GM12878 (cell line): ENCODE data around the gene VSTM2B. TPM values are rescaled to one million over a fixed set of nuclear protein-coding genes. Genes with fewer than 3 reads are reported as not detected.

Experiments
- ATAC-seq: fragments of 200-7000 bp; cut with Tn5 transposase; 3 replicates; pipeline ENCODE4 v1.9.1; 2020; ENCODE audit warnings: mild to moderate bottlenecking, moderate library complexity
- BruUV-seq: library from RNA; stranded (reverse); fragments of 400-500 nt; replicated peaks from 2 replicates; lab custom pipeline; 2021; lab: Mats Ljungman, UMichigan
- CTCF ChIA-PET: fragments of 300-600 bp; sonication (Branson Sonifier 250); formaldehyde crosslinking; extraction: SDS; loops from one replicate; lab custom pipeline; 2021; ENCODE audit warnings: inconsistent platforms; lab: Yijun Ruan, JAX
- POLR2A ChIA-PET: fragments of 350-600 bp; formaldehyde crosslinking; extraction: SDS; loops from one replicate; lab custom pipeline; 2021; ENCODE audit warnings: inconsistent platforms; lab: Charles Lee
- RAD21 ChIA-PET: fragments of 300-600 bp; sonication (Branson Sonifier 250); formaldehyde crosslinking; loops from one replicate; lab custom pipeline; 2023; ENCODE audit warnings: antibody characterized with exemption; ENCODE audit not compliant: unreplicated experiment; lab: Charles Lee
- SMC1A ChIA-PET: fragments of 300-600 bp; sonication (Branson Sonifier 250); formaldehyde crosslinking; loops from one replicate; lab custom pipeline; 2023; ENCODE audit not compliant: unreplicated experiment, uncharacterized antibody; lab: Charles Lee
- DNase-seq: peaks from one replicate; pipeline ENCODE4 v3.0.0-alpha.2; 2011; ENCODE audit warnings: low read depth, low spot score
- FAIRE-seq: peaks from 3 replicates; lab custom pipeline; 2011; peaks lifted over from hg19 to GRCh38; lab: Jason Lieb, UNC
- H2AFZ ChIP-seq: 2 replicates; pipeline ENCODE4 v1.6.0; 2011; ENCODE audit warnings: low read depth, low read length, control low read depth; ENCODE audit not compliant: control insufficient read depth
- H3K27ac ChIP-seq: 2 replicates; pipeline ENCODE4 v1.5.1; 2011; ENCODE audit warnings: control low read depth; ENCODE audit not compliant: control insufficient read depth, insufficient read depth
- H3K27me3 ChIP-seq, 2 experiments: replicated peaks in 1 of 2; 2 replicates each; pipeline versions ENCODE4 v1.6.0 to v1.6.1; 2011; ENCODE audit warnings: low read length in 1 of 2; ENCODE audit not compliant: control insufficient read depth in 2 of 2, insufficient read depth in 2 of 2
- H3K36me3 ChIP-seq, 2 experiments: 2 replicates each; pipeline ENCODE4 v1.5.1; 2011; ENCODE audit warnings: low read length in 1 of 2; ENCODE audit not compliant: control insufficient read depth in 2 of 2, insufficient read depth in 2 of 2
- H3K4me1 ChIP-seq: 2 replicates; pipeline ENCODE4 v1.6.1; 2011; ENCODE audit warnings: mild to moderate bottlenecking, low read length, moderate library complexity, mixed read lengths; ENCODE audit not compliant: control insufficient read depth, insufficient read depth
- H3K4me2 ChIP-seq: 2 replicates; pipeline ENCODE4 v1.6.0; 2011; ENCODE audit warnings: control low read depth; ENCODE audit not compliant: control insufficient read depth, insufficient read depth
- H3K4me3 ChIP-seq: fragments of 200-600 bp; sonication (generic); 2 replicates; pipeline ENCODE4 v1.5.1; 2016
- H3K79me2 ChIP-seq: 2 replicates; pipeline ENCODE4 v1.6.0; 2011; ENCODE audit warnings: low read length; ENCODE audit not compliant: control insufficient read depth, insufficient read depth
- H3K9ac ChIP-seq: 2 replicates; pipeline ENCODE4 v1.8.0; 2011; ENCODE audit warnings: low read length, control low read depth, mixed read lengths; ENCODE audit not compliant: control insufficient read depth, insufficient read depth
- H3K9me3 ChIP-seq: replicated peaks from 3 replicates; pipeline ENCODE4 v1.5.1; 2011; ENCODE audit warnings: mild to moderate bottlenecking, low read length; ENCODE audit not compliant: control insufficient read depth, insufficient read depth
- H4K20me1 ChIP-seq: 2 replicates; pipeline ENCODE4 v1.6.0; 2011; ENCODE audit not compliant: control insufficient read depth, insufficient read depth
- CBX5 ChIP-seq: sonication (generic); IDR thresholded peaks from 2 replicates; pipeline ENCODE4 v1.6.1; 2016; ENCODE audit warnings: low read depth, moderate library complexity, mild to moderate bottlenecking, inconsistent platforms
- CEBPB ChIP-seq, 2 experiments: fragments of 150-350 bp in 1 of 2; IDR thresholded peaks; 2 replicates each; pipeline ENCODE4 v1.6.1; 2012 to 2014; ENCODE audit warnings: low read depth in 2 of 2, low read length in 2 of 2, borderline replicate concordance in 1 of 2, inconsistent platforms in 1 of 2
- IKZF2 ChIP-seq, 2 experiments: fragments of 450-650 bp; IDR thresholded peaks; 2 replicates each; pipeline ENCODE4 v1.6.1; 2017; ENCODE audit warnings: mild to moderate bottlenecking in 2 of 2, moderate library complexity in 2 of 2
- NFIC ChIP-seq: IDR thresholded peaks from 2 replicates; pipeline ENCODE4 v1.6.1; 2012; ENCODE audit warnings: low read depth, mild to moderate bottlenecking, inconsistent platforms, low read length, moderate library complexity
- NFXL1 ChIP-seq: fragments of 450-650 bp; IDR thresholded peaks from 2 replicates; pipeline ENCODE4 v1.6.1; 2017; ENCODE audit warnings: antibody characterized with exemption, mild to moderate bottlenecking, borderline replicate concordance
- RAD51 ChIP-seq: fragments of 450-650 bp; IDR thresholded peaks from 2 replicates; pipeline ENCODE4 v1.6.1; 2016; ENCODE audit warnings: moderate library complexity, mild to moderate bottlenecking, inconsistent platforms
- TCF7 ChIP-seq: IDR thresholded peaks from 2 replicates; pipeline ENCODE4 v1.6.1; 2014; ENCODE audit warnings: antibody characterized with exemption, borderline replicate concordance
- YBX1 ChIP-seq: fragments of 450-650 bp; IDR thresholded peaks from 2 replicates; pipeline ENCODE4 v1.6.1; 2016; ENCODE audit warnings: antibody characterized with exemption
- ZNF622 ChIP-seq: fragments of 450-650 bp; IDR thresholded peaks from 2 replicates; pipeline ENCODE4 v1.6.1; 2017; ENCODE audit warnings: mild to moderate bottlenecking, inconsistent platforms
- WGBS: methylation state at CpG from one replicate; pipeline ENCODE4 v1.1.6; 2016; ENCODE audit warnings: low lambda C conversion rate; ENCODE audit not compliant: insufficient replicate concordance, insufficient coverage; ENCODE audit errors: missing lambda C conversion rate; 5-methylcytosine and 5-hydroxymethylcytosine counted together
- in situ Hi-C: fragments of 300-500 bp; cut with MboI; formaldehyde crosslinking; loops from 9 replicates; pipeline ENCODE4 v1.14.3; 2018; ENCODE audit warnings: mixed read lengths
- intact Hi-C: fragments of 100-400 bp; cut with micrococcal nuclease; formaldehyde crosslinking; loops from one replicate; pipeline ENCODE4 v1.14.2; 2022; ENCODE audit not compliant: unreplicated experiment
- polyA plus RNA-seq, 11 experiments: library from polyadenylated mRNA; depleted of rRNA in 4 of 11; unstranded in 6 of 11; stranded (reverse) in 5 of 11; fragments of >200 nt; fragmentation: Nextera tagmentation in 4 of 11; fragmentation: Illumina TruSeq in 1 of 11; extraction: Ambion mirVana in 4 of 11; extraction: Trizol in 1 of 11; gene quantifications; 1 replicate in 1 of 11; 2 replicates in 10 of 11; pipeline versions ENCODE4 v1.2.1 to v1.2.3, GENCODE V29; 2011 to 2016; ENCODE audit warnings: inconsistent platforms in 2 of 11, missing spikeins in 2 of 11, low read depth in 1 of 11
- total RNA-seq, 4 experiments: library from RNA; depleted of rRNA in 3 of 4; stranded (reverse); fragments of >200 nt in 3 of 4; fragmentation: Illumina TruSeq in 1 of 4; extraction: Trizol in 1 of 4; gene quantifications; 2 replicates each; pipeline versions ENCODE4 v1.2.1 to v1.2.3, GENCODE V29; 2013 to 2021
- TF ChIP-seq, protein P1 (sequence below): IDR thresholded peaks from 2 replicates; pipeline ENCODE4 v1.6.1; 2011; ENCODE audit warnings: borderline replicate concordance, low read depth, mild to moderate bottlenecking, moderate library complexity, low read length; ENCODE audit not compliant: insufficient read depth, poor library complexity, severe bottlenecking
- TF ChIP-seq, protein P2 (sequence below): fragments of 450-650 bp; IDR thresholded peaks from 2 replicates; pipeline ENCODE4 v1.6.1; 2017; ENCODE audit warnings: mild to moderate bottlenecking

Gene VSTM2B
- total and polyA plus RNA-seq, 10 of the 15 experiments (the other 5 are each of a cell fraction or from before 2014, with no cell fraction given) = not detected

DNA sequence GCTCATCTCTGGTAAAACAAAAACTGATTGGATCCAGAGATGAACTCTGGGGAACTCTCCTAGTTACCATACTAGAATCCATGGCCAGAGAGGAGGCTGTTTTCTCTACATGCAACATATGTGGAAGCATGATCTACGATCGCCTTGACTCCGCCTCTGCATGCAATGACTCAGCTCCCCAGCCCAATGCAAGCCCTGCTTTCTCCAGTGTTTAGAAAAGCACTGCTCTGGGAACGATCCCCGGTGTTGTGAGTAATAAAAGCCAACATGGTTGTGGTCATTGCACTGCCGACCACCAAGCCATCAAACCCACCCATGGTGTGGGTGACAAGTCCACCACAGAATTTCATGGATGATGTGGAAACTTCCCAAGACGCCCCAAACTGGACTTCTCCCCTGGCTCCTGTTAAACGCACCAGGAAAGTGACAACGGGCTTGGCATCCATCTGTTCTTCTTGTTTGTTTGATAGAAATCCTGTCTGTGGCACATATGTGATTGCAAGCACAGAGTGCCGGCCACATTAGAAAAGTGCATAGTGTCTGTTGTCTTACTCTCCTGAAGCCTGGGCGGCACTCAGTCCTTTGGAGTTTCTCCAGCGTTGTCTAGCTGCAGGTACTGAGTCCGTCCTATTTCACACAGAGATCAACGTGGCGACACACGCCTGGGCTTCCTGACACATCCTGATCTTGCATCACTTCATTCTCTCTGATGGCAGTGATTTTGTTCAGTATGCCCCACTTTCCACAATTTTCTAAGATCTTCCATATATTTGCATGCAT lies 36.4 kb upstream of the VSTM2B start:
- no peak overlapping the region for H3K4me3 ChIP-seq
- ChIA-PET POLR2A (no interaction called here), CTCF (no interaction called here), RAD21 (no interaction called here), SMC1A (interaction anchor here (0.9 kb wide), 1 partner anchor 163 kb away, joined by 3 read pairs; no protein-coding TSS in a partner anchor)
- no peaks in the 10 kb centered on the region for H4K20me1 ChIP-seq
- H3K36me3 ChIP-seq = no peaks in the 10 kb centered on the region
- no peak overlapping the region for H3K9ac ChIP-seq
- BruUV-seq = no TSS peak
- intact Hi-C loops (no loop called here), in situ Hi-C loops (no loop called here)
- WGBS = 21% methylated on average over 16 of the region's 16 CpGs
- H3K4me1 ChIP-seq = no peaks in the 10 kb centered on the region
- no peaks in the 10 kb centered on the region for H3K79me2 ChIP-seq
- DNase-seq = no peak
- H3K9me3 ChIP-seq = no peaks in the 10 kb centered on the region
- no peak for ATAC-seq
- no peak for FAIRE-seq
- TF ChIP-seq NFXL1 = no peak
- no peak for TF ChIP-seq RAD51
- TF ChIP-seq CBX5 = no peak
- TF ChIP-seq ZNF622 = no peak
- no peak for TF ChIP-seq TCF7
- TF ChIP-seq IKZF2 (IDR thresholded peaks at IDR 0.05) = no peak
- TF ChIP-seq NFIC = no peak
- no peak for TF ChIP-seq YBX1
- TF ChIP-seq, protein P1, sequence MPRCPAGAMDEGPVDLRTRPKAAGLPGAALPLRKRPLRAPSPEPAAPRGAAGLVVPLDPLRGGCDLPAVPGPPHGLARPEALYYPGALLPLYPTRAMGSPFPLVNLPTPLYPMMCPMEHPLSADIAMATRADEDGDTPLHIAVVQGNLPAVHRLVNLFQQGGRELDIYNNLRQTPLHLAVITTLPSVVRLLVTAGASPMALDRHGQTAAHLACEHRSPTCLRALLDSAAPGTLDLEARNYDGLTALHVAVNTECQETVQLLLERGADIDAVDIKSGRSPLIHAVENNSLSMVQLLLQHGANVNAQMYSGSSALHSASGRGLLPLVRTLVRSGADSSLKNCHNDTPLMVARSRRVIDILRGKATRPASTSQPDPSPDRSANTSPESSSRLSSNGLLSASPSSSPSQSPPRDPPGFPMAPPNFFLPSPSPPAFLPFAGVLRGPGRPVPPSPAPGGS = no peak
- TF ChIP-seq, protein P2, sequence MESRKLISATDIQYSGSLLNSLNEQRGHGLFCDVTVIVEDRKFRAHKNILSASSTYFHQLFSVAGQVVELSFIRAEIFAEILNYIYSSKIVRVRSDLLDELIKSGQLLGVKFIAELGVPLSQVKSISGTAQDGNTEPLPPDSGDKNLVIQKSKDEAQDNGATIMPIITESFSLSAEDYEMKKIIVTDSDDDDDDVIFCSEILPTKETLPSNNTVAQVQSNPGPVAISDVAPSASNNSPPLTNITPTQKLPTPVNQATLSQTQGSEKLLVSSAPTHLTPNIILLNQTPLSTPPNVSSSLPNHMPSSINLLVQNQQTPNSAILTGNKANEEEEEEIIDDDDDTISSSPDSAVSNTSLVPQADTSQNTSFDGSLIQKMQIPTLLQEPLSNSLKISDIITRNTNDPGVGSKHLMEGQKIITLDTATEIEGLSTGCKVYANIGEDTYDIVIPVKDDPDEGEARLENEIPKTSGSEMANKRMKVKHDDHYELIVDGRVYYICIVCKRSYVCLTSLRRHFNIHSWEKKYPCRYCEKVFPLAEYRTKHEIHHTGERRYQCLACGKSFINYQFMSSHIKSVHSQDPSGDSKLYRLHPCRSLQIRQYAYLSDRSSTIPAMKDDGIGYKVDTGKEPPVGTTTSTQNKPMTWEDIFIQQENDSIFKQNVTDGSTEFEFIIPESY = no peak
- no peak for TF ChIP-seq CEBPB (IDR thresholded peaks at IDR 0.05; ENCODE audit: borderline replicate concordance in 1 of 2, low read depth in 2 of 2, low read length in 2 of 2)
- H3K27me3 ChIP-seq = no peaks in the 10 kb centered on the region
- H3K4me2 ChIP-seq = no peak overlapping the region
- no peak overlapping the region for H3K27ac ChIP-seq
- H2AFZ ChIP-seq = no peak overlapping the region
